Limb (tissue), 2 donors: ENCODE measurements around the gene SPATA13.
A peak's percentile ranks its signal among the peaks of the same experiment; 100 is the strongest.

Source experiments
- DNase-seq, 2 donors: peaks; one replicate each; pipeline ENCODE4 v3.0.0-alpha.2; 2016; ENCODE audit errors: extremely low spot score in 2 of 2

SPATA13 gene

GRCh38 chr13:24221007-24221406, 60.5 kb downstream of the SPATA13 start:
- DNase-seq: no peak

DNA sequence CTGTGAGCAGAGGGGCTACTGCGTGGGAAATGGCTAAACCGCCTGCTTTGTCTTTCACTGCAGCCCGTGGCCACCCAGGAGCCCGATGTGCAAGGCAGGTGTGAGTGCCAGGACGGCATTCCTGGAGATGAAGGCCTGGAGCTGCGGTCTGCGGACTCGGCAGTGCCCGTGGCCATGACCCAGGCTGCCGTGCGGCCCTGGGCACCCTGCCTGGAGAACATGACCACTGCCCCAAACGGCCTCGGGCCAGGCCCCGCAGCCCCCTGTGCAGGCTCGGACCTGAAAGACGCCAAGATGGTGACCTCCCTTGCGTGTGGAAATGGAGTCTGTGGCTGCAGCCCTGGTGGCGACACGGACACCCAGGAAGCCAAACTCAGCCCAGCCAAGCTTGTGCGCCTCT, 62.2 kb downstream of the SPATA13 start:
- DNase-seq: no peak

DNA sequence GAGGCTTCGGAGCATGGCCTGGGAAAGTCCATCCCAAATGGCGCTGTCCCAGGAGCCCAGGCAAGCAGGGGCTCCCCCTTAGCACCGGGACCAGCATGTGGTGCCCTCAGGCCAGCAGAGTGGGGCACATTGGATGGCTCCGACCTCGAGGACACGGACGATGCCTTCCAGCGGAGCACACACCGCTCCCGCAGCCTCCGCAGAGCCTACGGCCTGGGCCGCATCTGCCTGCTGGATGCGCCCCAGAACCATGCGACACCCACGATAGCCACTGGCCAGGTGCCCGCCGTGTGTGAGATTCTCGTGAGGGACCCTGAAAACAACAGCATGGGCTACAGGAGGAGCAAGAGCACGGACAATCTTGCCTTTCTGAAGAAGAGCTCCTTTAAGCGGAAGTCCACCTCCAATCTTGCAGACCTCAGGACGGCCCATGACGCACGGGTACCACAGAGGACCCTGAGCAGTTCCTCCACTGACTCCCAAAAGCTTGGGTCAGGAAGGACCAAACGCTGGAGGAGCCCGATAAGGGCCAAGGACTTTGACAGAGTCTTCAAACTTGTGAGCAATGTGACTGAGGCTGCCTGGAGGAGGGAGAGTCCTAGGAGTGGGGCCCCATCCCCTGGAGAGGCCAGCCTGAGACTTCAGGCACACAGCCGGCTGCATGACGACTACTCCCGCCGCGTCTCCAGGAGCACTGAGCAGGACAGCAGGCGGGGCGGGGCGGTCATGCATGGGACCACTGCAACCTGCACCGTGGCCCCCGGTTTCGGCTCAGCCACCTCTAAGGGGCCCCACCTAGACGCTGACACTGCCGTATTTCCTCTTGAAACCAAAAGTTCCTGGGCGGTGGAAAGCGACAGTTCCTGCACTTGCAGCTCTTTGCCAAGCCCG, 63.1 kb downstream of the SPATA13 start:
- DNase-seq: no peak

- DNase-seq: no peak
Measured at GRCh38 chr13:24224232-24224680, 63.7 kb downstream of the SPATA13 start.

GRCh38 chr13:24225062-24225461, 64.5 kb downstream of the SPATA13 start:
- no peak for DNase-seq

- no peak for DNase-seq
Measured at GRCh38 chr13:24225930-24226329, 65.4 kb downstream of the SPATA13 start.

GRCh38 chr13:24226762-24227161, 66.2 kb downstream of the SPATA13 start:
- no peak for DNase-seq

- peak in 1 of 2 donors; percentile 67 for DNase-seq
Measured at GRCh38 chr13:24228852-24229458, 68.4 kb downstream of the SPATA13 start.

GRCh38 chr13:24230428-24231072, 70.0 kb downstream of the SPATA13 start:
- DNase-seq: no peak

GRCh38 chr13:24231377-24231776, 70.9 kb downstream of the SPATA13 start:
- DNase-seq: no peak

- DNase-seq: no peak
Measured at GRCh38 chr13:24232037-24232436, 71.5 kb downstream of the SPATA13 start.

DNA sequence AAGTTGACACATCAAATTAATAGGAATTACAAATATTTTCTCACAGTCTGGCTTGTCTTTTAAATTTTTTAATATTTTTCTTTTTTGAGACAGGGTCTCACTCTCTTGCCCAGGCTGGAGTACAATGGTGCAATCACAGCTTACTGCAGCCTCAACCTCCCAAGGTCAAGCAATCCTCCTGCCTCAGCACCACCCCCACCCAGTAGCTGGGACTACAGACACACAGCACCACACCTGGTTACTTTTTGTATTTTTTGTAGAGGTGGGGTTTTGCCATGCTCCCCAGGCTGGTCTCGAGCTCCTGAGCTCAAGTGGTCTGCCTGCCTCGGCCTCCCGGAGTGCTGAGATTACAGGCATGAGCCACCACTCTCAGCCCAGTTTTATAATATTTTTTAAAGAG, 72.0 kb downstream of the SPATA13 start:
- DNase-seq: no peak

GRCh38 chr13:24233351-24233901, 72.9 kb downstream of the SPATA13 start:
- DNase-seq: peak; percentile 67 to 69

DNA sequence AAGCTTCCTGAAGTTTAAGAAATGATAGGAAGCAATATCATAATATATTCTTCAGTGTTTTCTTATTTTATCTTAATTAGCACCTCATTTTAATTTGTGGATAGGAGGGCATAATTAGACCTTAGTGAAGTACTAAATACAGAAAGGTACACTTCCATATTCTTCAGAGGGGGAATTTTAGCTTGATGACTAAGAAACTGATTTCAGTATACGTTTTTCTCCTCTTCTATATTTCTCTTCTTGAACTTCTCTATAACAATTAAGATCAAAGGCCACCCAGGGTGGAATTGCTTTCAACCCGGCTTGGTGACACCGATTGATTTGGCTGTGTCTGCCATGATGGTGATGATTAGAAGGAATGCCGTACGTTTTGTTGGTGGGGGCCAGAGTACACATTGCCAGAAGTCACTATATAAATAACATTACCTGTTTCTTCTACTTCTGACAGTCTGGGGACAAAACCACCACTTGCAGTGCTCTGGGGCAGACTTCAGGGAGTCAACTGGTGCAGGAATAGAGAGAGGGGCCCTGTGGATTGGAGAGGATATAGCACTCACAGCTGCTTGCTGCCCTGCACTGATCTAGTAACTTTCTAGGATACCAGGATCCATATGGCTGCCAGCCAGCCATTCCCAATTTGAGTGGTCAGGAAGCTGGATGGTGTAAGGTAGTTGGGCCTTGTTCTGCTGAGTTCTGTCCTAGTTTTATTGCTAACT, 73.8 kb downstream of the SPATA13 start:
- no peak for DNase-seq

GRCh38 chr13:24237356-24237755, 76.8 kb downstream of the SPATA13 start:
- no peak for DNase-seq

DNA sequence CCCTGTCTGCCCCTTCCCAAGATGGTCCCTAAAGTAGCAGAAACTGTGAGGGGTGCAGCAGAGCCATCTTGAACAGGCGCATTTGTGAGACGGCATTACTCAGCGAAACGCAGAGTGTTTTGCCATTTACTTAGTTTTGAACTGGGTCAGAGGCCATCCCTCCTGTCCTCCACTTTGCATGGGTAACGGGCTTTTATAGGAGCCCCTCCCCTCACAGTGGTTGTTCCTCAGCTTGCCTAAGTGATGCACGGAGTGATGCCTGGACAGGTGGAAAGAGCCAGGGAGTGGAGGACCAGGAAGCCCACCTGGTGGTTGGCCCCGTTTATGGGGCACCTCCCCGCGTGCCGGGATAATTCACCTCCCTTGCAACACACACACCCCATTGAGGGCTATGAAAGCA, 80.8 kb downstream of the SPATA13 start:
- DNase-seq: no peak

DNA sequence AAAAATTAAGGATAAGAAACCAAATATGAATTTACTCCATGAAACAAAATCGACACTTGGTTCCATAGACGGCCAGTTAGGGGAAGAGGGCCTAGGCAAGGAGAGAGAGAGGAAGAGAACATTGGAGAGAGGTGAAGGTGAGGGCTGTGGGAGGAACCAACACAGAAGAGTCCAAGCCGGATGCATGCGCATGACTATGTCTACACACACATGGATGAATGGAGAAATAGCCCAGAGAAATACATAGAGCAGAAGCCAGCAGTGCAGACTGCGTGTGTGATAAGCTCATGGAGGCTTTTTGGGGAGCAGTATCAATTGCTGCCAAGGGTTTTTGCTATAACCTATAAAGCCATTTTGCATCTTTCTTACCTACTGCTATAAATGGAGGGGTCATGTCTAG, 81.6 kb downstream of the SPATA13 start:
- no peak for DNase-seq

DNA sequence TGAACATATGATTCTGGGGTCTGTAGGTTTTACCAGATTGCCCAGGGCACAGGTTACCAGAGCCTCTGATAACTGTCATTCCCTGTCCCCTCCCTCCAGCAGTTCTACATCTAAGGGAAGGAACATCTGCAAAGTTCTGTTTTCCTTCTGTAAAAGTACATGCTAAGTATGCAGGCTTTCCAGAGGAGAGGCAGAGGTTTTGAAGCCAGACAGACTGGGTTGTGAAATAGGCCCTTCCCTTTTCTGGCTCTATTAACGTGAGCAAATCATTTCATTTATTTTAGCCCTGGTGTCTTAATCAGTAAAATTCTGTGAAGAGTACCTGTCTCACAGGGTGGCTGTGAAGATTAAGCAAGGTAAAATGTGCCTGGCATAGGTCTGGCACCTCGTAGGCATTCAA, 82.8 kb downstream of the SPATA13 start:
- DNase-seq: no peak

GRCh38 chr13:24244802-24245201, 84.3 kb downstream of the SPATA13 start:
- no peak for DNase-seq

GRCh38 chr13:24247016-24247415, 86.5 kb downstream of the SPATA13 start:
- no peak for DNase-seq

- DNase-seq: no peak
Measured at GRCh38 chr13:24249624-24250023, 89.1 kb downstream of the SPATA13 start.
